GM19193 (cell line): ENCODE measurements around the gene FBXO41.

Source experiments
- POLR2A ChIP-seq: IDR thresholded peaks from 4 replicates; pipeline ENCODE4 v1.6.1; 2011; ENCODE audit not compliant: insufficient read depth, insufficient read length; ENCODE audit errors: extremely low read depth

The FBXO41 gene

DNA sequence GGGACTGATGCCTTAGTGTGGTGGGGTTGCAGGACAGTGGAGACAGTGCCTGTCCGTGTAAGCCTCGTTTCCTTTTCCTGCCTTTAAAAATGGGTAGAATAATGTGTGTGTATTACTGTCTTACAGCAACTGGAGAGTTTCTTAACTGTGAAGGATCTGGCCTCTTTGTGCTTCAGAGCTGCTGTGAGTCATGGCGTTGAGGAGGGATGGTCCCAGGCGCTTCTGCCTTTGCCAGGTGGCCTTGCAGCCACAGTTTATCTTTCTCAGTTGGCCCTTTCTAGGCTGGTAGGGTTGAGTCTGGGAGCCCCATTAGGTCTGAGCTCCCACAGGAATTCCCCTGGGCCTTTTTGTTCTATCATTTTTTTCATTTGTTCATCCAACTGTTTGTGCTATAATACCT is 60.5 kb downstream of the FBXO41 start:
- no peak for TF ChIP-seq POLR2A

GRCh38 chr2:73218298-73218697 is 66.0 kb downstream of the FBXO41 start:
- no peak for TF ChIP-seq POLR2A

DNA sequence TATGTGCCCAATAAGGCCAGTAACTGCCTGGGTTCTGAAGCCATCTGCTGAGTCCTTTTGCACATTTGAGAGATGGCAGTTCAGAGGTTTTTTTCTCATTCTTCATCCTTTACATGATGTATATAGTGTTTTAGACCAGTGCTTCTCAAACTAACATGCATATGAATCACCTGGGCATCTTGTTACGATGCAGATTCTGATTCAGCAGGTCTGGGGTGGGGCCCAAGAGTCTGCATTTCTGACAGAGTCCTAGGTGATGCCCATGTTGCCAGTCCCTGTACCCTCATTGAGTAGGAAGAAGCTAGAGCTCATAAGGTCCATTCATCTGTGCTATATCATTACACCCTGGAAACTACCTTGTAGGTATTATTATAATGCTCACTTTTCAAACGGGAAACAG is 66.5 kb downstream of the FBXO41 start:
- no peak for TF ChIP-seq POLR2A

- TF ChIP-seq POLR2A = no peak
Measured at GRCh38 chr2:73217160-73217559, 67.1 kb downstream of the FBXO41 start.

- no peak for TF ChIP-seq POLR2A
Measured at GRCh38 chr2:73215254-73215653, 69.0 kb downstream of the FBXO41 start.

GRCh38 chr2:73214120-73215035 is 69.9 kb downstream of the FBXO41 start, which contains the start of gene SMYD5:
SMYD5 (plus strand) TSS chr2:73214245; CDS start chr2:73214267, 22 bp downstream.
- peak; percentile 66 for TF ChIP-seq POLR2A

GRCh38 chr2:73212448-73213176 is 71.7 kb downstream of the FBXO41 start:
- no peak for TF ChIP-seq POLR2A

DNA sequence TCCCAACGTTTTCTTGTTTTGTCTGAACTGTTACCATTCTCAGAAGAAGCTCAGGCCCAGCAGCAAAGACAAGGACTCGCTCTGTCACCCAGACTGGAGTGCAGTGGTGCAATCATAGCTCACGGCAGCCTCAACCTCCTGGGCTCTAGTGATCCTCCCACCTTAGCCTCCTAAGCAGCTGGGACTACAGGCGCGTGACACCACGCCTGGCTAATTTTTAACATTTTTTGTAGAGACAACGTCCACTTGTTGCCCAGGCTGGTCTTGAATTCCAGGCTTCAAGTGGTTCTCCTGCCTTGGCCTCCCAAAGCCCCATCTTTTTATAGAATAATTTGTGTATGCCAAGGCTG is 72.2 kb downstream of the FBXO41 start:
- no peak for TF ChIP-seq POLR2A

GRCh38 chr2:73210696-73211095 is 73.6 kb downstream of the FBXO41 start:
- no peak for TF ChIP-seq POLR2A

DNA sequence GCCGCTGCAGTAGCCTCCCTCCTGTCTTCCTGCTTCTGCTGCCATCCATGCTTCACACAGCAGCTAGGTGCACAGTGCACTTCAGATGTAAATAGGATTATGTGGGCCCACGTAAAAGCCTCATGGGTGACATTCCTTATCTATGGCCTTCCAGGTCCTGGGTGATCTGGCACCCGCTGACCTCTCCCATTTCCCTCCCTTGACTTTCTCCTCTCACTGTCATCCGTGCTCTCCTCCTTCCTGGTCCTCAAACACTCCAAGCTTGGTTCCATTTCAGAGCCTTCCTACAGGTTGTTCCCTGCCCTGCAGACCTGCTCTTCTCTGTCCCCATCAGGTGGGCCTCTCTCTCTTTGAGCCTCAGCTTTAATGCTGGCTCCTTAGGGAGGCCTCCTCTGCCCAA is 74.3 kb downstream of the FBXO41 start:
- TF ChIP-seq POLR2A = no peak

- no peak for TF ChIP-seq POLR2A
Measured at GRCh38 chr2:73208258-73208657, 76.0 kb downstream of the FBXO41 start.

DNA sequence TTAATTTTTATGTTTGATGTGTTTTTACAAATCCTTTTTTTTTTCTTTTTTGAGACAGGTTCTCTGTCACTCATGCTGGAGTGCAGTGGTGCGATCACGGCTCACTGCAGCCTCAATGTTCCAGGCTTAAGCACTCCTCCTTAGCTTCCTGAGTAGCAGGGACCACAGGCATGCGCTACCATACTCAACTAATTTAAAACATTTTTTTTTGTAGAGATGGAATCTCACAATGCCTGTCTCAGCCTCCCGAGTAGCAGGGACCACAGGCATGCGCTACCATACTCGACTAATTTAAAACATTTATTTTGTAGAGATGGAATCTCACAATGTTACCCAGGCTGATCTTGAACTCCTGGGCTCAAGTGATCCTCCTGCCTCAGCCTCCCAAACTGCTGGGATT is 78.7 kb downstream of the FBXO41 start:
- no peak for TF ChIP-seq POLR2A
